Cerebellar nuclear complex (tissue), 1 donor: Measurements from ENCODE around the gene CDH15.
A peak's percentile ranks its signal among the peaks of the same experiment; 100 is the strongest.

Source experiments
- DNase-seq, 2 experiments: peaks; one replicate each; lab custom pipeline; 2025; lab: John Stamatoyannopoulos, UW

Gene CDH15

GRCh38 chr16:89171216-89172170 lies at the start of gene CDH15:
TSS of gene CDH15 (plus strand) at chr16:89171748. CDS start at chr16:89171832, 84 bp downstream.
- DNase-seq, result peak; percentile 90 to 92

- no peak for DNase-seq
Observed at GRCh38 chr16:89122322-89122851, 49.2 kb upstream of the CDH15 start.

- no peak for DNase-seq
Observed at GRCh38 chr16:89123001-89123830, 48.3 kb upstream of the CDH15 start.

- DNase-seq, result no peak
Observed at GRCh38 chr16:89123831-89124100, 47.8 kb upstream of the CDH15 start.

- DNase-seq, result no peak
Observed at GRCh38 chr16:89129378-89129777, 42.2 kb upstream of the CDH15 start.

GRCh38 chr16:89130448-89130847 lies 41.1 kb upstream of the CDH15 start:
- DNase-seq, result no peak

GRCh38 chr16:89131783-89132182 lies 39.8 kb upstream of the CDH15 start:
- no peak for DNase-seq

- DNase-seq, result no peak
Observed at GRCh38 chr16:89132194-89133005, 39.1 kb upstream of the CDH15 start.

GRCh38 chr16:89133457-89134127 lies 38.0 kb upstream of the CDH15 start:
- DNase-seq, result no peak

GRCh38 chr16:89134269-89134668 lies 37.3 kb upstream of the CDH15 start:
- DNase-seq, result no peak

- DNase-seq, result no peak
Observed at GRCh38 chr16:89135166-89135565, 36.4 kb upstream of the CDH15 start.

- no peak for DNase-seq
Observed at GRCh38 chr16:89135971-89136765, 35.4 kb upstream of the CDH15 start.

GRCh38 chr16:89136931-89137330 lies 34.6 kb upstream of the CDH15 start:
- DNase-seq, result no peak

GRCh38 chr16:89137666-89138512 lies 33.7 kb upstream of the CDH15 start:
- DNase-seq, result no peak

GRCh38 chr16:89138513-89138795 lies 33.1 kb upstream of the CDH15 start:
- DNase-seq, result no peak

GRCh38 chr16:89138843-89139520 lies 32.6 kb upstream of the CDH15 start:
- DNase-seq, result no peak

- DNase-seq, result no peak
Observed at GRCh38 chr16:89139907-89140361, 31.6 kb upstream of the CDH15 start.

GRCh38 chr16:89140401-89140800 lies 31.1 kb upstream of the CDH15 start:
- no peak for DNase-seq
